Hypothalamus (tissue), 51 donors: ENCODE data around the gene FAM229A.
A peak's percentile ranks its signal among the peaks of the same experiment; 100 is the strongest.

ENCODE experiments used
- DNase-seq, 51 donors: peaks; one replicate each; lab custom pipeline; 2025; lab: John Stamatoyannopoulos, UW

FAM229A gene

DNA sequence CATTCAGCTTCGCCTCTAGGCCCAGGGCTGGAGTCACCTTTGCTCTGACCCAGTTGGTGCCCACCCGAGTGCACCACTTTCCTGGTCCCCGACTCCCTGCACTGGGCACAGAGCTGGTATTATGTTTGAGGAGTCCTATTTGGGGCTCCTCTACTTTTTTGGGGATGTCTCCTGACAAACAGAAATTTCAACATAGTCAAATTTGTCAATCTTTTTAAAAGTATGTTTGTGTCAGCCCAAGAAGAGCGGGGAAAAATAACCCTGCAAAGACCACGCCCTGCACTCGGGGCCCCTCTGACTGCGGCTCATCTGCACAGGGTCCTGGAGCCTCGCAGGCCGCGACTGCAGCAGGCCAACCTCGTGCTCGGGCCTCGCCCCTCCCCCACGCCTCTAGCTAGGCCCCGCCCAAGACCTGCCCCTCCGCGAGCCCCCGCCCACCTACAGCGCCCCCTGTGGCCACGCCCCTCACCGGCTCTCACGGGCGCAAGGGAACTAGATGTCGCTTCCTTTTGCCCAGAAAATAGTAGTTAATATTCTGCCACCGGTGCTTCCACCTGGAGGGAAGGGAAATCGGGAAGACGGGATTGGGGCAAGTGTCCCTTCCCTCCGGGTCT lies 11.4 kb downstream of the FAM229A start:
- DNase-seq, result peak in 42 of 51 donors; percentile 43 to 93 (median 78)

DNA sequence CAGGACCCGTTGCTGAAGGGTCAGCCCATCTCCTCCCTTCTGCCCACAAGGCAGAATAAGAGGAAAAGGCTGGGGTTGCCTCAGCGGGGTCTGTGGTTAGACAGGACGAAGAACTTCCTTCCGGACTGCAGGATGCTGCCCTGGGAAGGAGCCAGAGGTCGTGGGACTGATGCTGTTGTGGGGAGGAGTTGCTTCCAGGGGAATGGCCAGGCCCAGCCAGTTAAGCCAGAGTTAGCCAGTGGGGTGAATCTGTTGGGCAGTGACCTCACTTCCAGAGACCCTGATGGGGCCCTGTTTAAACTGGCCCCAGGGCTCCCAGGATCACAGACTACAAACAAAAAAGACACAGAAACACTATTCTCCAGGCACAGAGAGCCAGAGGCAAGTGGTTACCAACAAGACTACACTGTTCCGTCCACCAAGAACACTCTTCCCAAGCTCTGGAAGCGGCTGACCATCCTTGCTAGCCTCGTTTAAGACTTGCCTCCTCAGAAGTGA lies 13.0 kb downstream of the FAM229A start:
- no peak for DNase-seq

DNA sequence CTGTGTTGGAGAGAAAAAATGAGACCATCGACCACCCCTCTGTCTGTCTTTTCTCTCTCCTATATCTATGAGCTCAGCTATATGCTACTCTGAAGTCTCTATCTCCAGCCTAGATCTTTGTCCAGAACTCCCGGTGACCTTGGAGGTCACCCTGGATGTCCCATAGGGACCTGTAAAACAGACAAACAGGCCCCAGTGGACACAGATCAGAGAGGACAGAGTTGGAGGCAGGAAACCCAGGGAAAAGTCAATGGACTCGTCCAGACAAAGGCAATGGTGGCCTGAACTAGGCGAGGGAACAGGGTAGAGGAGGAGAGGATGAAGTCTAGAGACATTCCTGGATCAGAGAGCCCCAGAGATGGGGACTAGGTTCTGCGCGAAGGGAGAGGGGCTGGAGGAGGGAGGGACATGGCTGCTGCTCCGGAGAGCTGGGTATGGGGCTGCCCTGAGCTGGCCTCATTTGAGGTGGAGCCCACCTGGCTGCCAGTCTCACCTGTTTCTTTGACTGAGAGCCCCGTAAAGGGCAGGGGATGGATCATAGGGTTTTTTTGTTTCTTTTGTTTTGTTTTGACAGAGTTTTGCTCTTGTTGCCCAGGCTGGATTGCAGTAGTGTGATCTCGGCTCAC lies 15.6 kb downstream of the FAM229A start:
- DNase-seq, result no peak

DNA sequence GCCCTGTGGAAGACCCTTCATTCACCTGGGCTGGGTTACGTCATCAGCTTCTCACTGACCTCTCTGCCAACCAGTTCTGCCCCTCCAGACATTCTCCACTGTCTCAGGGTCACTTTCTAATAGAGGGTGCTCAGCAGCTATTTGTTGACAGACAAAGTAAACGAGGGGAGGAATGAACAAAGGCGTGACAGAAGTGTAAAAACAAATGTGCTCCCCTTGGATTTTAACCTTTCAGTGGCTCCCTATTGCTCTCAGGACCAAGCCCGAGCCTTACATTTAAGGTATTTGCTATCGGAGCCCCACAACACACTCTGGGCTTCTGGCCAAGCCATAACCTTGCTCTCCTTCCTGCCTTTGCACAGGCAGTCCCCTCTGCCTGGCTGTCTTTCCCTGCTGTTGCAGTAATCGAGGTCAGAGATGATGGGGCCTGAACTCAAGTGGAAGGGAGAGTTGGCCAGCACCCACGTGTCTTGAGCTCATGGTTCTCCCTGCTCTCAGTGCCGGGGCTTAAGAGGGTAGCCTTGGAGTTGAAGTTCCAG lies 16.9 kb downstream of the FAM229A start:
- DNase-seq, result no peak

DNA sequence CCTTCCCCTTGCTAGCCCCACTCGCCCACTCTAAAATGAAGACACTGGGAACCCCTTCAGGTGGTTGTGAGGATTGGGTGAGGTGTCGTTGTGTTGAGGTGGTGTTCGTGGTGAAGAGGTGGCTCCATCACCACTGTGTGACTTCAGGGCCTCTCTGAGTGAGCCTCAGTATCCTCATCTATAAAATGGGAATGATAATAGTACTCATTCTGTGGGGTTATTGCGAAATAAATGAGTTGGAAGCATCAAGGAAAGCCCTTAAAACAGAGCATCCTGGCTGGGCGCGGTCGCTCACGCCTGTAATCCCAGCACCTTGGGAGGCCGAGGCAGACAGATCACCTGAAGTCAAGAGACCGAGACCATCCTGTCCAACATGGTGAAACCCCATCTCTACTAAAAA lies 19.6 kb downstream of the FAM229A start:
- DNase-seq, result no peak

DNA sequence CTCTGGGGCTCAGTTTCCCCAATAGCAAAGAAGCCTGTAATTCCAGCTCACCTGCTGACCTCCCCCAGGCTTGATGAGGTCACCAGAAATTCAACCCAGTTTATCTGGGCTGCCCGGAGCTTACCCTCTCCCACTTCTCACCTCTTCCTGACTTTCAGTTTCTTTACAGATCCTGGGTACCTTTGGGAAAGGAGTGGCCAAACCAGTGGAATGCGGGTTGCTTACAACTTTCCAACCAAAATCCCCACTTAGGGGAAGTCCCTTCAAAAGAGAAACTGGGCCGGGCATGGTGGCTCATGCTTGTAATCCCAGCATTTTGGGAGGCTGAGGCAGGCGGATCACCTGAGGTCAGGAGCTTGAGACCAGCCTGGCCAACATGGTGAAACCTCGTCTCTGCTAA lies 20.3 kb downstream of the FAM229A start:
- no peak for DNase-seq

DNA sequence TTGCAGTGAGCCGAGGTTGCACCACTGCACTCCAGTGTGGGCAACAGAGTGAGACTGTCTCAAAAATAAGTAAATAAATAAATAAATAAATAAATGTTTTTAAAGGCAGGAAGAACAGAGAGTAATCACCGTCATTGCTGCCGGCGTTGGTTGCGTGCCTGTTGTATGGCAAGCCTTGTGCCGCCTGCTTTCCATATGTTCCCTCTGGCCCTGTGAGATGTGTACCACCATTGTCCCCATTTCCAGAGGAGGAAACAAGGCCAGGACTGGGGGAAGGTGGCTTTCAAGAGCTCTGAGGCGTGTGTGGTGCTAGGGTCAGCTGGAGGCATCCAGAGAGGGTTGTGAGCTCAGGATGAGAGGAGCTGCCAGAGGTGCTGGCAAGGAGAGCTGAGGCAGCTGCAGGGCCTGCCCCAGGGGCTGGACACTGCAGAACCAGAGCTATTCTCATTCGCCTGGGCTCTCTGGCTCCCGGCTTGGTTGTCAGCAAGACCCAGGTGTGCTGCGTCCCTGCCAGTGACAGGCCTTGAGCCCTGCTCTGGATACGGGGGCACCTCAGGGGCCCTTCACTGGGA lies 21.0 kb downstream of the FAM229A start:
- peak in 11 of 51 donors; percentile 17 to 66 (median 33) for DNase-seq

DNA sequence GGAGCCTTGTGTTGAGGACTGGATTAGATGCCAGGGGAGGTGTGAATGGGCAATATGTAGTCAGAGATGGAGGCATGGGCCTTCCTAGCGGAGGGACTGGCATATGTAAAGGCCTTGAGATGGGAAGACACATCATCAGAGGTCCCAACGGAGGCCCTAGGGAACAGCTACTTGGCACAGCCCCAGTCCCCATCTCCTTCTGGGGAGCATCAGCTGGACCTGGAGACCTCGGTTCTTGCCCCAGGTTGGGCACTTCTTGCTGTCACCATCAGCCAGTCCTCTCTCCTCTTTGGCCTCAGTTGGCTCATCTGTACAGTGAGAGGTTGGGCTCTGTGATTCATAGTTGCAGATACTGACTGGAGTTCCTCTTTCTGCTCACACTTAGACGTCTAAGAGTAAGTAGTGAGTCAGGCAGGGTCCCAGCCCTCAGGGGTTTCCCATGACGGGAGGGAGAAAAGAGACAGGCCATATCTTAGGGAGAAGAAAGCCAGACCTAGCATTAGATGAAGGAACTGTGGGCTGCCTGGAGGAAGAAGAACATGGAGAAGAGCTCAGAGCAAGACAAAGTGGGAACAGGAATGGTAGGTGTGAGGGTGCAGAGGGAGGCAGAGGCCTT lies 22.8 kb downstream of the FAM229A start:
- DNase-seq, result no peak

DNA sequence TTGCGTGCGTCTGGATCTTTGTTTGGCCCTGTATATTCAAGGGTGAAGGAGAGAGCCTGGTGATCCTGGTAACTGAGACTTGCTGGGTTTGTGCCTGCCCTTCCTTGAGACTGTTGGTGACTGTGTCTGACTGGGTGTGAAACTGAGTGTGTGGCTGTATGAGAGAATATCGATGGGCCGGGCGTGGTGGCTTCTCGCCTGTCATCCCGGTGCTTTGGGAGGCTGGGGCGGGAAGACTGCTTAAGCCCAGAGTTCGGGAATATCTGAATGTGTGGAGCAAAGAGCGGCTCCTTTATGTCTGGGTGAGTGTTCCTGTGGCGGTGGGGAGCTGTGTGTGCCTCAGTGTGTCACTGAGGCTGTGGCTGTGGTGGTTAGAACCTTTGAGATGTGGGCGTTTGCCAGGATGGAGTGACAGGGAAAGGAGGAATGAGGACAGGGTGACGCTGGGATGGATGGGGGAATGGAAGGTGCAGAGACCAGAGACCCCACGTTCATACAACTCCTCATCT lies 23.6 kb downstream of the FAM229A start:
- DNase-seq, result peak in 7 of 51 donors; percentile 26 to 87 (median 59)

DNA sequence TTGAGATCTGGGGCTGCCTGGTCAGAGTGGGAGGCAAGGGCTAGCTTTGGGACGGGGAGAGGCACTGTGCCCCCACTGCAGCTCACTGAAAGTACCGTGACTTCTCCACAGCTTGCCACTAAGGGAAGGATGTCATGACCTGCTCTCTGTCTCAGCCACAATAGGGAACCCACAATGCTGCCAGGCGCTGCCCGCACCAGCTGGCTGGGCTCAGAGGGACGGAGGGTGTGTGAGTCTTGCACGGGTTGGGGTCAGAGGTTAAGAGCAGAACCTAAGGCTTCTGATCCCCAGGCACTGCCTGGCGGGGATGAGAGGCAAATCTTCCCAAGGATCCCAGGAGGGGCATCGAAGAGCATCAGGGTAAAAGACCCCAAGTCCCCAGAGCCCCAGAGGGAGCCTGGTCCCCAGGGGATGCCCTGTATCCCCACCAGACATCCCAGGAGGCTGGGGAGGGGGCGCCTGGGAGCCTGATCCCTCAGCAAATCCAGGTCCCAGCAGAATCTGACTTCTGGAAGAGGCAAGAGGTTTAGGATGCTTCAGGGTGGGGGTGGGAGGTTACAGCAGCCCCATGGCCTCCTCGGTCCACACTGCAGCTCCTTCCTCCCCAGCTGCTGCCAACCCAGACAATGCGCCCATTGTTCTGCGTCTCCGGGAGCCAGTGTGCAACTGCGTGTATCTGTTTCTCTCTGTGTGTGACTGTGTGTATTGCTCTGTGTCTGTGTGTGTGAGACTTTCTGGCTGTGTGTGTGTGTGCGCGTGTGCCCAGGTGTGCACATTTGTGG lies 24.2 kb downstream of the FAM229A start:
- peak in 49 of 51 donors; percentile 22 to 92 (median 77) for DNase-seq

DNA sequence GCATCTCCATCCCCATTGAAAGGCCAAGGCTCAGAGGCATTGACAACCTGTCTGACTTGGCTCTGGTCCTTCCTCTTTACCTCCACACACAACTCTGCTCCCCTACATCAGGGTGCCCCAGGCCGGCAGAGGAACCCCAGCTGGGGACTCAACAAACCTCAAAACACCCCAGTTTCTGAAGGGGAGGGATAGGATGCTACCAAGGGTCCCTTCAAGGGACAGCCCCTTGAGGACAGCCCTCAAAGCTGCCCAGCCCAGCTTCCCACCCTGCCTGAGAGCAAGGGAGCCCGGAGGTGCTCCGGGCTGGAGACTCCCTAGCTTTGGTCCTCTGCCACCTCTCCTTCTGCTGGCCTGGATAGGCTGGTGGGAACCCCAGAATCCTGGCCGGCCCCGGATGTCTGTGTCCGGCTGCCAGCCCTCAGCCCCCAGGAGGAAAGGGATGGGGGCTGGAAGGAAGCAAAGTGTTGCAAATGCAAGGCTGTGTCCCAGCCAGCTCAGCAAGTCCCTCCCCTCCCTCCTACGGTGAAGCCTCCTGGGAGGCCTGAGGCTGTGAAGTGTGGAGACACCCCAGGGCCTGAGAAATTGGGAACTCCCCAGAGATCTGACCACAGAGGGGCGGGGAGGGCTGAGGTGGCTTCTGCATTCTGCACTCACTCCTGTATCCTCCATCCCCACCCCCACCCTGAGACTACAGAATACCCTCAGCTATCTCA lies 25.2 kb downstream of the FAM229A start:
- DNase-seq, result peak in 8 of 51 donors; percentile 15 to 63 (median 35)

DNA sequence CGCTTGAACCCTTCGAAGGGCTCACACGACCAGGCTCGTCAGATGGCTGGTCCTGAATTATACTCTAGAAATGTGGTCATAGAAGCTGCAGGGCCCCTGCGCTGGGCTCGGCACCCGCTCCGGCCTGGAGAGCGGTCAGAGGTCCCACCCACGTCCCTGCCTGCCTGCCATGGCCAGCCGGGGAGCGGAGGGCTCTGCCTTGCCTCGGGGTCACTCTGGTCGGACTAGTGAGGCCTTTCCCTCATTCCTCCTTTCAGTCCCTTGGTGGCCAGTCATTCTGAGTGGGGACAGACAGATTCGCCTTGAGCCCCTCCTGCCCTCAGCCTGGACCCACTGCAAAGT lies 25.7 kb downstream of the FAM229A start:
- peak in 2 of 51 donors; percentile 56 to 60 for DNase-seq

DNA sequence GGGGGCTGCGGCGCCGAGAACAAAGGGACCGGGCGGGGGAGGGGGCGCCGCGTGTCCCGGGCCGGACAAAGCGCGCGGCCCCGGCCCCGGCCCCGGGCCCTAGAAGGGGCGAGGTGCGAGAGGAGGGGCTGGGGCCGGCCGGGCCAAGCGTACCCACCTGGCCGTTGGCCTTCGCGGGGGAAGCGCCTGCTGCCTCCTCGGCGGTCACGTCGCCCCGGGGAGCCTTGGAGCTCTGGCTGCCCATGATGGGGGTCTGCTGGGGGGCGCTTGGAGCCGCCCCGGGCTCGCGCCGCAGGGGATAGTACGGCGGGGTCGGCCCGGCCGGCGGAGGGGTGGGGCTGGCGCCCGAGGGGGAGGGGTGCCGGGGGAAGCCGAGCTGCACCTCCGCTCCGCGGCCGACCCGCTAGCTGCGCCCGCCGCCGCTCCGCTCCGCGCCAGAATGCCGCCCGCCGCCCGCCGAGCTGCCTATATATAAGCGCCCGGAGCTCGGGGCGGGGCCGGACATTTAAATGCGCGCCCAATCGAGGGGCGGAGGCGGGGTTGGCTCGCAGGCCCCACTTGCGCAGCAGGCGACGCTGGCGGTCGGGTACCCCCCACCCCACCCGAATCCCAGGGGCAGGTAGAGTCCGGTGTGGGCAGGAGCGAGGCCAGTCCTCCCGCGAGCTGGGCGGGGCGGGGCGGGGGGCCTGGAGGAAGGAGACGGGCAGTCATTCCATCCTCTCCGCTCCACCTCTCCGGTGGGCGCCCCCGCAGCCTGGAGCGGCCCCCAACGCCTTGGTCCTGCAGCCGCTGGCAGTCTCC lies 26.3 kb downstream of the FAM229A start, which contains the start of gene MARCKSL1:
Gene MARCKSL1, minus strand, starts transcription at position 444 of the 801 bp plus-strand sequence. Its CDS starts 200 bp downstream, at position 244.
- peak in 50 of 51 donors; percentile 37 to 93 (median 78) for DNase-seq

DNA sequence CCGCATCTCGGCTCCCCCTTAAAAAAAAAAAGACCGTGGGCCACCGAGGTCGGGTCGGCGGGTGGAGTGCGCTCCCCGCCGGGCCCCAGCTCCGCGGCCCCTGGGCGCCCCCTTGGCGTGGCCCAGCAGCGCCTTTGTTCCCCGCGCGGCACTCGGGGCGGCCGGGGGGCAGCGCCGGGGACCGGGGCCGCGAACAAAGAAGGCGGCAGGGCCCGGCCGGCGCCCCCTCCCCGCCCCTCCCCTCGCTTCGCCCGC lies 26.8 kb downstream of the FAM229A start:
- peak in 1 of 51 donors; percentile 42 for DNase-seq

DNA sequence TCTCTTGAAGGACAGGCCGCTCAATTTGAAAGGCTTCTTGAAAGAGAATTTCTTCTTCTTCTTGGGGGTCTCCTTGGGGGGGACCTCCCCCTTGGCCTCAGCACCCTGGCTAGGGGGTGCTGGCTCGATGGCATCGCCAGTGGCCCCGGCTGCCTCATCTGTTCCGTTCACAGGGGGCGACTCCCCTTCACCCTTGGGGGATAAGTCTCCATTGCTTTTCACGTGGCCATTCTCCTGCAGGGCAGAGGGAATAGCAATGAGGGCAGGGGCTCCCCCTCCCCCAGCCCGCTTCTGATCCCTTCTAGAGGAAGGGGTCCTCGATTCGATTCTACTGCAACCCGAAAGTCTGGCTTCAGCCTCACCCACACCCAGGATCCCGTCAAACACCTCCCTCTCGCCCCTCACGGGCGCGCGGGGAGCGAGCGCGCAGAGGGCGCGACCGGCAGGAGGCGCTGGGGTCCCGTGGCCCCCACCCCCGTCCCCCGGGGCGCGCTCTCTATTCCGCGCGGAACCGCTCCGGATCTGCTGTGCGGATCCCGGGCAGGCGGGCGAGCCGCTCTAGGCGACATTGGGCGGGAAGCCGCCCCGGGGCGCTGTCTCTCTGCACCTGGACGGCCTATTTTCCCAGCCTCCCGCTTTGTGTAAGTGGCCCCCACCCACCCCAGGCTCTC lies 27.3 kb downstream of the FAM229A start:
- DNase-seq, result peak in 30 of 51 donors; percentile 19 to 72 (median 44)

DNA sequence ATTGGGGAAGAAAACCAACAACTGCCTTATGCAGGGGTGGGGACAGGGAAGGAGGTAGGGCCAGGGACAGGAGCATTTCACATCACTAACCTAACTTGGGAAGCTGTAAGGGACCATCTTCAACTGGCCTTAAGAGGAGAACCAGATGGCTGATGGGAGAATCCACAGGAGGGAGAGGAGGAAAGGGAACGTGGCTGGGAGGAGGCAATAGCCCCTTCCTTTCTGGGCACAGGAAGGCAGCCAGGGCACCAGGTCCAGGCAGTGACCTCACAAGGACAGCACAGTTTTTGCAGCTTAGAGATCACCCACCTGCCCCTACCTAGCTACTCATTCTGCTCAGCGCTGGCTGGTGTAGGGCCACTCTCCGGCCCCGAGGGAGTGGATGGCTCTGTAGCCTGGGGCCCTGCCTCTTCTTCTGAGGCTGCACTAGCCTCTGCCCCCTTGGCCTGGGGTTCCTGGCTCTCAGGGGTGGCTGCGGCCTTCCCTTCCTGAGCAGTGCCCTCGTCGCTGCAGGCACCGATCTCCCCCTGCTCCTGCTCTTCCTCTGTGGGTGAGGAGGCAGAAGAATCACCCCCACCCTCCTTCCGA lies 27.9 kb downstream of the FAM229A start:
- peak in 2 of 51 donors; percentile 26 to 53 for DNase-seq

DNA sequence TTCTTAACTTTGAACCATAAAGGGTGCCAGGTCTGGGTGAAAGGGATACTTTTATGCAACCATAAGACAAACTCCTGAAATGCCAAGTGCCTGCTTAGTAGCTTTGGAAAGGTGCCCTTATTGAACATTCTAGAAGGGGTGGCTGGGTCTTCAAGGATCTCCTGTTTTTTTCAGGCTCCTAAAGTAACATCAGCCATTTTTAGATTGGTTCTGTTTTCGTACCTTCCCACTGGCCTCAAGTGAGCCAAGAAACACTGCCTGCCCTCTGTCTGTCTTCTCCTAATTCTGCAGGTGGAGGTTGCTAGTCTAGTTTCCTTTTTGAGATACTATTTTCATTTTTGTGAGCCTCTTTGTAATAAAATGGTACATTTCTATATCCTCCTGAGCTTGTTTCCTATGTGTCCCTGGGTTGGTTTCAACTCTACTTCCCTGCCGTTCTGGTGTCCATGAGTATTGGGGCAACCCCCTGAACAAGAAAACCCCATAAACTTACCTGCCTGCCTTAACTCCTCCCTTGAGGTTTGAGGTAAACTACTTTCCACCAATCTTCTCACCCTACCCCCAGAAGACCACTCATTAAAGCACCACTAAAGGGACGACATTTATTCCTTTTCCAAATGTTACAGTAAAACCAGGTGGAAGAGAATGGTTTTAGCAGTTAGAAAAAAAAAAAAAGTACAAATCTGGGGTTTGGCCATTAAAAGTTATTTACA lies 28.9 kb downstream of the FAM229A start:
- no peak for DNase-seq
